ENCODE measurements around the gene JAKMIP3.

DNA sequence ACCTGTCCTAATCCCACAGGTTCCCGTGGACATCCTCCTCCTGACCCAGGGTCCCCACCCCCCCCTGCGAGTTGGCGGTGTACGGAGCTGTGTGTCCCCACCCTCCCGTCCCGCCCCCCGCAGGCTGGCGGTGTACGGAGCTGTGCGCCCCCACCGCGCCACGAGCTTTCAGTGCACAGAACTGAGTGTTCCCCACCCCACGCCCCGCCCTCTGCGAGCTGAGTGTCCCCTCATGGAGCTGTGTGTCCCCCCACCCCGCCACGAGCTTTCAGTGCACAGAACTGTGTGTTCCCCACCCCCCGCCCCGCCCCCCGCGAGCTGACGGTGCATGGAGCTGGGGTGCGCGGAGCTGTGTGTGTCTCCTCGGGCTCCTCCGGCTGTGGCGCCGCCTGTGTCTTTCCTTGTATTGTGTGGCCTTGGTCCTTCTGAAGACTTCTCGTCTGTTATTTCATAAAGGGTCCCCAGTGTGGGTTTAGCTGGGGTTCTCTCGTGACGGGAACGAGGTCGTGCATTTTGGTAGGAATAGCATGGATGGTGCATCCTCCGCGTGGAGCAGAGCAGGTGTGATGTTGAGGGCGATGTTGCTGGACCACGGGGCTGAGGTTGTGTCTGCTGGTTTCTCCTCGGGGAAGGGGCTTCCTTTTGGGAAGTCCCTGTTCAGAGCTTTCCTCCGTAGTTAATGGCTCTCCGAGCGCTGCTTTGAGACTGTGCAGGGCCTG, 18.0 kb upstream of the JAKMIP3 start:
- TF ChIP-seq, protein P1, sequence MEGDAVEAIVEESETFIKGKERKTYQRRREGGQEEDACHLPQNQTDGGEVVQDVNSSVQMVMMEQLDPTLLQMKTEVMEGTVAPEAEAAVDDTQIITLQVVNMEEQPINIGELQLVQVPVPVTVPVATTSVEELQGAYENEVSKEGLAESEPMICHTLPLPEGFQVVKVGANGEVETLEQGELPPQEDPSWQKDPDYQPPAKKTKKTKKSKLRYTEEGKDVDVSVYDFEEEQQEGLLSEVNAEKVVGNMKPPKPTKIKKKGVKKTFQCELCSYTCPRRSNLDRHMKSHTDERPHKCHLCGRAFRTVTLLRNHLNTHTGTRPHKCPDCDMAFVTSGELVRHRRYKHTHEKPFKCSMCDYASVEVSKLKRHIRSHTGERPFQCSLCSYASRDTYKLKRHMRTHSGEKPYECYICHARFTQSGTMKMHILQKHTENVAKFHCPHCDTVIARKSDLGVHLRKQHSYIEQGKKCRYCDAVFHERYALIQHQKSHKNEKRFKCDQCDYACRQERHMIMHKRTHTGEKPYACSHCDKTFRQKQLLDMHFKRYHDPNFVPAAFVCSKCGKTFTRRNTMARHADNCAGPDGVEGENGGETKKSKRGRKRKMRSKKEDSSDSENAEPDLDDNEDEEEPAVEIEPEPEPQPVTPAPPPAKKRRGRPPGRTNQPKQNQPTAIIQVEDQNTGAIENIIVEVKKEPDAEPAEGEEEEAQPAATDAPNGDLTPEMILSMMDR (IDR thresholded peaks at IDR 0.05), result no peak
- no peak for TF ChIP-seq POLR2A (IDR thresholded peaks at IDR 0.05)

Measured in adrenal gland (tissue), 5 donors.